ENCODE data around the gene FAM193A.
"Not testable (repeated sequence)": the region's sequence is repeated elsewhere in the genome, so short reads cannot be mapped to it uniquely, and the experiment has no call there.

FAM193A gene

GRCh38 chr4:2672700-2673099 lies 136.3 kb downstream of the FAM193A start:
- peaks cover 29% of the 10 kb centered on the region for H3K36me3 ChIP-seq (ENCODE audit: low read length)
- H3F3A ChIP-seq (ENCODE audit: insufficient read depth), result peaks cover 11% of the 10 kb centered on the region; the same call in 1 of the 2 replicates
- no peaks in the 10 kb centered on the region for H3K9me2 ChIP-seq (replicated peaks; ENCODE audit: insufficient read depth, low read length)
- no peak overlapping the region for H3K4me2 ChIP-seq (ENCODE audit: low read depth, low read length, poor library complexity, severe bottlenecking)
- H3K9ac ChIP-seq (ENCODE audit: low read length), result no peak overlapping the region
- no peak overlapping the region for H2AFZ ChIP-seq (ENCODE audit: low read depth, low read length, severe bottlenecking)
- no peak overlapping the region for H3K4me3 ChIP-seq (ENCODE audit: insufficient read depth, low read length, poor library complexity, severe bottlenecking)
- no peaks in the 10 kb centered on the region for H3K27me3 ChIP-seq (ENCODE audit: low read length)
- no peaks in the 10 kb centered on the region for H4K20me1 ChIP-seq (ENCODE audit: low read depth, low read length)
- no peak for TF ChIP-seq EZH2phosphoT487 (conservative IDR thresholded peaks at IDR 0.05; ENCODE audit: low read length)
- no peak for TF ChIP-seq CTCF (IDR thresholded peaks at IDR 0.05; ENCODE audit: insufficient read depth, low read length, poor library complexity, severe bottlenecking)
- no peaks in the 10 kb centered on the region for H3K79me2 ChIP-seq (ENCODE audit: insufficient read depth, low read length)
- no peaks in the 10 kb centered on the region for H3K9me3 ChIP-seq (ENCODE audit: insufficient read depth, low read length)
- peak overlapping the region; percentile 41 for H3K27ac ChIP-seq (ENCODE audit: low read depth, low read length)

GRCh38 chr4:2673157-2673556 lies 136.7 kb downstream of the FAM193A start:
- no peaks in the 10 kb centered on the region for H3K9me3 ChIP-seq (ENCODE audit: insufficient read depth, low read length)
- no peaks in the 10 kb centered on the region for H3K9me2 ChIP-seq (replicated peaks; ENCODE audit: insufficient read depth, low read length)
- H4K20me1 ChIP-seq (ENCODE audit: low read depth, low read length), result no peaks in the 10 kb centered on the region
- H3K27ac ChIP-seq (ENCODE audit: low read depth, low read length), result peak overlapping the region; percentile 41; the same call in 1 of the 2 replicates
- H2AFZ ChIP-seq (ENCODE audit: low read depth, low read length, severe bottlenecking), result no peak overlapping the region
- TF ChIP-seq EZH2phosphoT487 (conservative IDR thresholded peaks at IDR 0.05; ENCODE audit: low read length) (no peak), CTCF (IDR thresholded peaks at IDR 0.05; ENCODE audit: insufficient read depth, low read length, poor library complexity, severe bottlenecking) (peak; percentile 41)
- H3K9ac ChIP-seq (ENCODE audit: low read length), result no peak overlapping the region
- peaks cover 11% of the 10 kb centered on the region; the same call in 1 of the 2 replicates for H3F3A ChIP-seq (ENCODE audit: insufficient read depth)
- peaks cover 29% of the 10 kb centered on the region for H3K36me3 ChIP-seq (ENCODE audit: low read length)
- no peak overlapping the region for H3K4me2 ChIP-seq (ENCODE audit: low read depth, low read length, poor library complexity, severe bottlenecking)
- no peaks in the 10 kb centered on the region for H3K27me3 ChIP-seq (ENCODE audit: low read length)
- H3K4me3 ChIP-seq (ENCODE audit: insufficient read depth, low read length, poor library complexity, severe bottlenecking), result no peak overlapping the region
- no peaks in the 10 kb centered on the region for H3K79me2 ChIP-seq (ENCODE audit: insufficient read depth, low read length)

GRCh38 chr4:2679762-2680161 lies 143.3 kb downstream of the FAM193A start:
- H3K9me2 ChIP-seq (replicated peaks; ENCODE audit: insufficient read depth, low read length); H3K4me2 ChIP-seq (ENCODE audit: low read depth, low read length, poor library complexity, severe bottlenecking); H3K4me3 ChIP-seq (ENCODE audit: insufficient read depth, low read length, poor library complexity, severe bottlenecking); H3K9ac ChIP-seq (ENCODE audit: low read length); H2AFZ ChIP-seq (ENCODE audit: low read depth, low read length, severe bottlenecking); H3K9me3 ChIP-seq (ENCODE audit: insufficient read depth, low read length); H4K20me1 ChIP-seq (ENCODE audit: low read depth, low read length); H3K27me3 ChIP-seq (ENCODE audit: low read length); H3F3A ChIP-seq (ENCODE audit: insufficient read depth); H3K27ac ChIP-seq (ENCODE audit: low read depth, low read length): not testable (repeated sequence)
- peaks cover 14% of the 10 kb centered on the region for H3K79me2 ChIP-seq (ENCODE audit: insufficient read depth, low read length)
- peaks cover 17% of the 10 kb centered on the region for H3K36me3 ChIP-seq (ENCODE audit: low read length)

GRCh38 chr4:2684486-2684885 lies 148.0 kb downstream of the FAM193A start:
- Histone ChIP-seq H2AFZ (ENCODE audit: low read depth, low read length, severe bottlenecking) (no peak overlapping the region), H3K9me2 (replicated peaks; ENCODE audit: insufficient read depth, low read length) (no peaks in the 10 kb centered on the region), H3K4me2 (ENCODE audit: low read depth, low read length, poor library complexity, severe bottlenecking) (no peak overlapping the region), H3K9me3 (ENCODE audit: insufficient read depth, low read length) (no peaks in the 10 kb centered on the region), H3K27me3 (ENCODE audit: low read length) (no peaks in the 10 kb centered on the region), H3K79me2 (ENCODE audit: insufficient read depth, low read length) (peaks cover 8% of the 10 kb centered on the region; the same call in 1 of the 2 replicates), H4K20me1 (ENCODE audit: low read depth, low read length) (no peaks in the 10 kb centered on the region), H3K9ac (ENCODE audit: low read length) (no peak overlapping the region), H3K27ac (ENCODE audit: low read depth, low read length) (no peak overlapping the region), H3K4me3 (ENCODE audit: insufficient read depth, low read length, poor library complexity, severe bottlenecking) (no peak overlapping the region), H3K36me3 (ENCODE audit: low read length) (peaks cover 9% of the 10 kb centered on the region), H3F3A (ENCODE audit: insufficient read depth) (peaks cover 8% of the 10 kb centered on the region)
- no peak for TF ChIP-seq EZH2phosphoT487 (conservative IDR thresholded peaks at IDR 0.05; ENCODE audit: low read length)
- no peak for TF ChIP-seq CTCF (IDR thresholded peaks at IDR 0.05; ENCODE audit: insufficient read depth, low read length, poor library complexity, severe bottlenecking)

Data from SU-DHL-6 (cell line).